Breast epithelium (tissue), 3 donors: ENCODE measurements around the gene JMJD1C.

Source experiments
- POLR2A ChIP-seq: fragments of 450-650 bp; IDR thresholded peaks from one replicate; pipeline ENCODE4 v1.6.1; 2016; ENCODE audit warnings: antibody characterized with exemption, mild to moderate bottlenecking, moderate library complexity
- POLR2AphosphoS5 ChIP-seq, 3 donors: sonication (generic); formaldehyde crosslinking; IDR thresholded peaks; one replicate each; pipeline ENCODE4 v1.6.1; 2017; ENCODE audit warnings: antibody characterized with exemption in 3 of 3

DNA sequence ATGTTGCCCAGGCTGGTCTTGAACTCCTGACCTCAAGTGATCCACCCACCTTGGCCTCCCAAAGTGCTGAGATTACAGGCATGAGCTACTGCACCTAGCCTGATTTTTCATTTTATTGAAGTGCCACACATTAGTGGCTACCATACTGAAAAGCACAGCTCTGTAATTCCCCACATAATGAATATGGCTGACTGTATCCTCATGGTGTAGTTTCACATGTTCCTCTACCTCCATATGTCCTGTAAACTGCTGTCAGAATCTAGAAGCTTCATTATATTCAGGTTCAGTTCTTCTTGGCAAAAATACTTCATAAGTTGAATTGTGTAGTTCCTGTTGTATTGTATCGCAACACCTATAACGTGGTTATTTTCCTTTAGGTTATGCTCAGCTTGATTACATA, 11.1 kb downstream of the JMJD1C start:
- TF ChIP-seq POLR2A (no peak), POLR2AphosphoS5 (IDR thresholded peaks at IDR 0.05) (no peak)
